GM18907 (cell line): ENCODE data around the gene PCDHB12.
"Not testable (repeated sequence)": the region's sequence is repeated elsewhere in the genome, so short reads cannot be mapped to it uniquely, and the experiment has no call there.

Experiments used
- ATAC-seq: cut with Tn5 transposase; IDR thresholded peaks from one replicate; pipeline ENCODE4 v1.9.1; 2021; ENCODE audit warnings: mild to moderate bottlenecking, moderate library complexity; ENCODE audit not compliant: unreplicated experiment

Gene PCDHB12

DNA sequence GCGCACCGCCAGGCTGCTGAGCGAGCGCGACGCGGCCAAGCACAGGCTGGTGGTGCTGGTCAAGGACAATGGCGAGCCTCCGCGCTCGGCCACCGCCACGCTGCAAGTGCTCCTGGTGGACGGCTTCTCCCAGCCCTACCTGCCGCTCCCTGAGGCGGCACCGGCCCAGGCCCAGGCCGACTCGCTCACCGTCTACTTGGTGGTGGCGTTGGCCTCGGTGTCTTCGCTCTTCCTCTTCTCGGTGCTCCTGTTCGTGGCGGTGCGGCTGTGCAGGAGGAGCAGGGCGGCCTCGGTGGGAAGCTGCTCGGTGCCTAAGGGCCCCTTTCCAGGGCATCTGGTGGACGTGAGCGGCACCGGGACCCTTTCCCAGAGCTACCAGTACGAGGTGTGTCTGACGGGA is 6.9 kb upstream of the PCDHB12 start:
- not testable (repeated sequence) for ATAC-seq

DNA sequence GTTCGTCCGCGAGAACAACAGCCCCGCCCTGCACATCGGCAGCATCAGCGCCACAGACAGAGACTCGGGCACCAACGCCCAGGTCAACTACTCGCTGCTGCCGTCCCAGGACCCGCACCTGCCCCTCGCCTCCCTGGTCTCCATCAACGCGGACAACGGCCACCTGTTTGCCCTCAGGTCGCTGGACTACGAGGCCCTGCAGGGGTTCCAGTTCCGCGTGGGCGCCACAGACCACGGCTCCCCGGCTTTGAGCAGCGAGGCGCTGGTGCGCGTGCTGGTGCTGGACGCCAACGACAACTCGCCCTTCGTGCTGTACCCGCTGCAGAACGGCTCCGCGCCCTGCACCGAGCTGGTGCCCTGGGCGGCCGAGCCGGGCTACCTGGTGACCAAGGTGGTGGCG is 1.8 kb downstream of the PCDHB12 start:
- ATAC-seq = not testable (repeated sequence)

DNA sequence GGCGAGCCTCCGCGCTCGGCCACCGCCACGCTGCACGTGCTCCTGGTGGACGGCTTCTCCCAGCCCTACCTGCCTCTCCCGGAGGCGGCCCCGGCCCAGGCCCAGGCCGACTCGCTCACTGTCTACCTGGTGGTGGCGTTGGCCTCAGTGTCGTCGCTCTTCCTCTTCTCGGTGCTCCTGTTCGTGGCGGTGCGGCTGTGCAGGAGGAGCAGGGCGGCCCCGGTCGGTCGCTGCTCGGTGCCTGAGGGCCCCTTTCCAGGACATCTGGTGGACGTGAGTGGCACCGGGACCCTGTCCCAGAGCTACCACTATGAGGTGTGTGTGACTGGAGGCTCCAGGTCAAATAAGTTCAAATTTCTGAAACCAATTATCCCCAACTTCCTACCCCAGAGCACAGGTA is 2.3 kb downstream of the PCDHB12 start:
- ATAC-seq = not testable (repeated sequence)

DNA sequence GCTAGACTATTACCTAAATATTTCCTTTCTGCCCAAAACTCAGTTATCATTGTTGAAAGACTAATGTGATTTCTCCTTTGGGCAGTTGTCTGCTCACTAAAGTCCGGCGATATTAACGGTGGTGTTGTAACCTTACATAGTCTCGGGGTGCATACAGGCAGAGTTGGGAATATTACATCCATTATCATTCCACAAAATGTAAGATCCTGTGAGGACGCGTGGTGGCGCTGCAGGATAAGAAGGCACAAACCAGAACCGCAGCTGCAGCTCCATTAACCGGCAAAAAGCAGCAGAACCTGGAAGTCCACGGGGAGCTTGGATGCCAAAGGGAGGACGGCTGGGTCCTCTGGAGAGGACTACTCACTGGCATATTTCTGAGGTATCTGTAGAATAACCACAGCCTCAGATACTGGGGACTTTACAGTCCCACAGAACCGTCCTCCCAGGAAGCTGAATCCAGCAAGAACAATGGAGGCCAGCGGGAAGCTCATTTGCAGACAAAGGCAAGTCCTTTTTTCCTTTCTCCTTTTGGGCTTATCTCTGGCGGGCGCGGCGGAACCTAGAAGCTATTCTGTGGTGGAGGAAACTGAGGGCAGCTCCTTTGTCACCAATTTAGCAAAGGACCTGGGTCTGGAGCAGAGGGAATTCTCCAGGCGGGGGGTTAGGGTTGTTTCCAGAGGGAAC is 5.3 kb downstream of the PCDHB12 start, which contains the start of gene PCDHB13:
PCDHB13 (plus strand) TSS at position 264 of the 684 bp plus-strand sequence; CDS start at position 469, 205 bp downstream.
- not testable (repeated sequence) for ATAC-seq

DNA sequence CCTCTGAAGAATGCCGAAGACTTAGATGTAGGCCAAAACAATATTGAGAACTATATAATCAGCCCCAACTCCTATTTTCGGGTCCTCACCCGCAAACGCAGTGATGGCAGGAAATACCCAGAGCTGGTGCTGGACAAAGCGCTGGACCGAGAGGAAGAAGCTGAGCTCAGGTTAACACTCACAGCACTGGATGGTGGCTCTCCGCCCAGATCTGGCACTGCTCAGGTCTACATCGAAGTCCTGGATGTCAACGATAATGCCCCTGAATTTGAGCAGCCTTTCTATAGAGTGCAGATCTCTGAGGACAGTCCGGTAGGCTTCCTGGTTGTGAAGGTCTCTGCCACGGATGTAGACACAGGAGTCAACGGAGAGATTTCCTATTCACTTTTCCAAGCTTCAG is 6.1 kb downstream of the PCDHB12 start:
- not testable (repeated sequence) for ATAC-seq

DNA sequence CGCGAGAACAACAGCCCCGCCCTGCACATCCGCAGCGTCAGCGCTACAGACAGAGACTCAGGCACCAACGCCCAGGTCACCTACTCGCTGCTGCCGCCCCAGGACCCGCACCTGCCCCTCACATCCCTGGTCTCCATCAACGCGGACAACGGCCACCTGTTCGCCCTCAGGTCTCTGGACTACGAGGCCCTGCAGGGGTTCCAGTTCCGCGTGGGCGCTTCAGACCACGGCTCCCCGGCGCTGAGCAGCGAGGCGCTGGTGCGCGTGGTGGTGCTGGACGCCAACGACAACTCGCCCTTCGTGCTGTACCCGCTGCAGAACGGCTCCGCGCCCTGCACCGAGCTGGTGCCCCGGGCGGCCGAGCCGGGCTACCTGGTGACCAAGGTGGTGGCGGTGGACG is 7.0 kb downstream of the PCDHB12 start:
- ATAC-seq = not testable (repeated sequence)

DNA sequence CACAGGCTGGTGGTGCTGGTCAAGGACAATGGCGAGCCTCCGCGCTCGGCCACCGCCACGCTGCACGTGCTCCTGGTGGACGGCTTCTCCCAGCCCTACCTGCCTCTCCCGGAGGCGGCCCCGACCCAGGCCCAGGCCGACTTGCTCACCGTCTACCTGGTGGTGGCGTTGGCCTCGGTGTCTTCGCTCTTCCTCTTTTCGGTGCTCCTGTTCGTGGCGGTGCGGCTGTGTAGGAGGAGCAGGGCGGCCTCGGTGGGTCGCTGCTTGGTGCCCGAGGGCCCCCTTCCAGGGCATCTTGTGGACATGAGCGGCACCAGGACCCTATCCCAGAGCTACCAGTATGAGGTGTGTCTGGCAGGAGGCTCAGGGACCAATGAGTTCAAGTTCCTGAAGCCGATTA is 7.5 kb downstream of the PCDHB12 start:
- not testable (repeated sequence) for ATAC-seq

DNA sequence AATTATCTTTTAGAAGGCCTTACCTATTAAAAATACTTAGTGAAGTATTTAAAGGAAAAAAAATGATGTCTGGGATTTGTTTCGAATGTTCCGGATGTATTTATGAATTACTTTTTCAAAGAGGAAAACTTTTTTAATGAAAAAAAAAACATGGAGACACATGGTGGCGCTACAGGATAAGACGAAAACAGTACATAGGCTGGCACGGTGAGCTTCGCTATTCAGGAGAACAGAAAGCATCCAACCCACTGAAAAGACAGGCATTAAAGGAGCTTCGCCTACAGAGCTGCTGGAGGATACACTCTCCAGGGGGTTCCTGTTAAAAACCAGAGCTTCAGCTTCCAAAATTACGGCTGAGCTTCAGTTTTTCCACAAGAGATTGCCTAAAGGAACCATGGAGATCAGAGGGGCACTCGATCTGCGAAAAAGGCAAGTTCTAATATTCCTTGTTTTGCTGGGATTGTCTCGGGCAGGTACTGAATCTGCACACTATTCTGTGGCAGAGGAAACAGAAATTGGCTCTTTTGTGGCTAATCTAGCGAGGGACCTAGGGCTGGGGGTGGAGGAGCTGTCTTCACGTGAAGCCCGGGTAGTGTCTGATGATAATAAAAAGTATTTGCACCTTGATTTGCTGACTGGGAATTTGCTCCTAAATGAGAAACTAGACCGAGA is 14.7 kb downstream of the PCDHB12 start, which contains the start of gene PCDHB14:
PCDHB14 (plus strand) TSS at position 232 of the 672 bp plus-strand sequence; CDS start at position 395, 163 bp downstream.
- ATAC-seq = no peak

DNA sequence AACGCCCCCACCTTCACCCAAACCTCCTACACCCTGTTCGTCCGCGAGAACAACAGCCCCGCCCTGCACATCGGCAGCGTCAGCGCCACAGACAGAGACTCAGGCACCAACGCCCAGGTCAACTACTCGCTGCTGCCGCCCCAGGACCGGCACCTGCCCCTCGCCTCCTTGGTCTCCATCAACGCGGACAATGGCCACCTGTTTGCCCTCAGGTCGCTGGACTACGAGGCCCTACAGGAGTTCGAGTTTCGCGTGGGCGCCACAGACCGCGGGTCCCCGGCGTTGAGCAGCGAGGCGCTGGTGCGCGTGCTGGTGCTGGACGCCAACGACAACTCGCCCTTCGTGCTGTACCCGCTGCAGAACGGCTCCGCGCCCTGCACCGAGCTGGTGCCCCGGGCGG is 16.3 kb downstream of the PCDHB12 start:
- not testable (repeated sequence) for ATAC-seq

DNA sequence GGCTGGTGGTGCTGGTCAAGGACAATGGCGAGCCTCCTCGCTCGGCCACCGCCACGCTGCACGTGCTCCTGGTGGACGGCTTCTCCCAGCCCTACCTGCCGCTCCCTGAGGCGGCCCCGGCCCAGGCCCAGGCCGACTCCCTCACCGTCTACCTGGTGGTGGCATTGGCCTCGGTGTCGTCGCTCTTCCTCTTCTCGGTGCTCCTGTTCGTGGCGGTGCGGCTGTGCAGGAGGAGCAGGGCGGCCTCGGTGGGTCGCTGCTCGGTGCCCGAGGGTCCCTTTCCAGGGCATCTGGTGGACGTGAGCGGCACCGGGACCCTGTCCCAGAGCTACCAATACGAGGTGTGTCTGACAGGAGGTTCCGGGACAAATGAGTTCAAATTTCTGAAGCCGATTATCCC is 16.9 kb downstream of the PCDHB12 start:
- not testable (repeated sequence) for ATAC-seq

DNA sequence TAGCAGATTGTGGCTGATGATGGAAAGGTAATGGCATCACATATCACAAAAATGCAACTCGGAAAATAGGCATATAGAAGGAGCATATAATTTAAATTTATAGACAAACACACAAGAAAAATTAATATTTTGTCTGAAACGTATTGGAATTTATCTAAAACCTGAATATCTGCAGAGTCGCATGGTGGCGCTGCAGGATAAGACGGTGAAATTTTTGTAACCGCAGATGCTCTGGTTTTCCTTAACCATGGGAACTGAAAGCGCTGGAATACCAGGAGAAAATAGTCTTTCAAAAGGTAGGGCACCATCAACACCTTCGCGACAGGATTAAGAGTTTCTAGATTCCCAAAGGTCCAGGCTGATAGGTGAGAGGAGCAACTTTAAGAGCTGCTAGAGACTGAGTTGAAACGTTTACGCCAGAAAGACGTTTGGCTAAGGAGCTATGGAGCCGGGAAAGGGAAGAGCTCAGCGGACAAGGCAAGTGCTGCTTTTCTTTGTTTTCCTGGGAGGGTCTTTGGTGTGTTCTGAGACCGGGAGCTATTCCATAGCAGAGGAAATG is 25.7 kb downstream of the PCDHB12 start:
- ATAC-seq = no peak

DNA sequence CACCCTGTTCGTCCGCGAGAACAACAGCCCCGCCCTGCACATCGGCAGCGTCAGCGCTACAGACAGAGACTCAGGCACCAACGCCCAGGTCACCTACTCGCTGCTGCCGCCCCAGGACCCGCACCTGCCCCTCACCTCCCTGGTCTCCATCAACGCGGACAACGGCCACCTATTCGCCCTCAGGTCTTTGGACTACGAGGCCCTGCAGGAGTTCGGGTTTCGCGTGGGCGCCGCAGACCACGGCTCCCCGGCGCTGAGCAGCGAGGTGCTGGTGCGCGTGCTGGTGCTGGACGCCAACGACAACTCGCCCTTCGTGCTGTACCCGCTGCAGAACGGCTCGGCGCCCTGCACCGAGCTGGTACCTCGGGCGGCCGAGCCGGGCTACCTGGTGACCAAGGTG is 27.4 kb downstream of the PCDHB12 start:
- ATAC-seq = not testable (repeated sequence)

DNA sequence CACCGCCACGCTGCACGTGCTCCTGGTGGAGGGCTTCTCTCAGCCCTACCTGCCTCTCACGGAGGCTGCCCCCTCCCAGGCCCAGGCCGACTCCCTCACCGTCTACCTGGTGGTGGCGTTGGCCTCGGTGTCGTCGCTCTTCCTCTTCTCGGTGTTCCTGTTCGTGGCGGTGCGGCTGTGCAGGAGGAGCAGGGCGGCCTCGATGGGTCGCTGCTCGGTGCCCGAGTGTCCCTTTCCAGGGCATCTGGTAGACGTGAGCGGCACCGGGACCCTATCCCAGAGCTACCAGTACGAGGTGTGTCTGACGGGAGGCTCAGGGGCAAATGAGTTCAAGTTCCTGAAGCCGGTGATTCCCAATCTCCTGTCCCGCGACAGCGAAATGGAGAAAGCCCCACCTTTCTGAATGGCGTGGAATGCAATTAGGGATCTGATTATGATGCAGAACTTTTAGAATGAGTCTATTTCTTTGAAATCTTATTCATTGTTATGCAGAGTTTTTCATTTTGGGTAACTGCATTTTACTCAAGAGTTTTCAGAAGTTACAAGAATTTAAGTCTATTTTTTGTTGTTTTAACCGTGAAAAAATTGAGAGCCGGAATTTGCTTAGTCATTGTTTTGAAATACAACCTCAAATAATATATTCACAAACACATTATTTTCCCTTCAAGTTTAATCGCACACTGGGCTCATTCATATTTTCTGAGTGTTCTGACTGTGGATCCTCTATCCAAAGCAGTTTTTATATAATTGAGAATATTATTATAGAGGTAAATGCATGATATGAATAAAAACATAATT is 28.2 kb downstream of the PCDHB12 start:
- ATAC-seq = no peak

DNA sequence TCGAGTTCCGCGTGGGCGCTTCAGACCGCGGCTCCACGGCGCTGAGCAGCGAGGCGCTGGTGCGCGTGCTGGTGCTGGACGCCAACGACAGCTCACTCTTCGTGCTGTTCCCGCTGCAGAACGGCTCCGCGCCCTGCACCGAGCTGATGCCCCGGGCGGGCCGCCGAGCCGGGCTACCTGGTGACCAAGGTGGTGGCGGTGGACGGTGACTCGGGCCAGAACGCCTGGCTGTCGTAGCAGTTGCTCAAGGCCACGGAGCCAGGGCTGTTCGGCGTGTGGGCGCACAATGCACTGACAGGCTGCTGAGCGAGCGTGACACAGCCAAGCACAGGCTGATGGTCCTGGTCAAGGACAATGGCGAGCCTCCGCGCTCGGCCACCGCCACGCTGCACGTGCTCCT is 33.0 kb downstream of the PCDHB12 start:
- no peak for ATAC-seq

DNA sequence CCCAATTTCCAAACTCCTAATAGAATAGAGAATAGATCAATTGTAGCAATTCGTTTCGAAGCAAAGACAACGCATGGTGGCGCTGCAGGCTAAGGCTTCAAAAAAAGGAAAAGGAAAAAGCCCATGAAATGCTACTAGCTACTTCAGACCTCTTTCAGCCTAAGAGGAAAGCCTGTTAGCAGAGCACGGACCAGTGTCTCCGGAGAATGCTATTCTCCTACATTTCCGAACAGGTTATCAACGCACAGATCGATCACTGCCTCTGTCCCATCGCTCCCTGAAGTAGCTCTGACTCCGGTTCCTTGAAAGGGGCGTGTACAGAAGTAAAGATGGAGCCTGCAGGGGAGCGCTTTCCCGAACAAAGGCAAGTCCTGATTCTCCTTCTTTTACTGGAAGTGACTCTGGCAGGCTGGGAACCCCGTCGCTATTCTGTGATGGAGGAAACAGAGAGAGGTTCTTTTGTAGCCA is 36.8 kb downstream of the PCDHB12 start, which contains the start of gene PCDHB15:
PCDHB15 (plus strand) TSS at position 146 of the 468 bp plus-strand sequence; CDS start at position 330, 184 bp downstream.
- ATAC-seq = no peak

DNA sequence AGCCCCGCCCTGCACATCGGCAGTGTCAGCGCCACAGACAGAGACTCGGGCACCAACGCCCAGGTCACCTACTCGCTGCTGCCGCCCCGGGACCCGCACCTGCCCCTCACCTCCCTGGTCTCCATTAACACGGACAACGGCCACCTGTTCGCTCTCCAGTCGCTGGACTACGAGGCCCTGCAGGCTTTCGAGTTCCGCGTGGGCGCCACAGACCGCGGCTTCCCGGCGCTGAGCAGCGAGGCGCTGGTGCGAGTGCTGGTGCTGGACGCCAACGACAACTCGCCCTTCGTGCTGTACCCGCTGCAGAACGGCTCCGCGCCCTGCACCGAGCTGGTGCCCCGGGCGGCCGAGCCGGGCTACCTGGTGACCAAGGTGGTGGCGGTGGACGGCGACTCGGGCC is 38.5 kb downstream of the PCDHB12 start:
- not testable (repeated sequence) for ATAC-seq

DNA sequence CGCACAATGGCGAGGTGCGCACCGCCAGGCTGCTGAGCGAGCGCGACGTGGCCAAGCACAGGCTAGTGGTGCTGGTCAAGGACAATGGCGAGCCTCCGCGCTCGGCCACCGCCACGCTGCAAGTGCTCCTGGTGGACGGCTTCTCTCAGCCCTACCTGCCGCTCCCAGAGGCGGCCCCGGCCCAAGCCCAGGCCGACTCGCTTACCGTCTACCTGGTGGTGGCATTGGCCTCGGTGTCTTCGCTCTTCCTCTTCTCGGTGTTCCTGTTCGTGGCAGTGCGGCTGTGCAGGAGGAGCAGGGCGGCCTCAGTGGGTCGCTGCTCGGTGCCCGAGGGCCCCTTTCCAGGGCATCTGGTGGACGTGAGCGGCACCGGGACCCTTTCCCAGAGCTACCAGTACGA is 38.9 kb downstream of the PCDHB12 start:
- not testable (repeated sequence) for ATAC-seq

DNA sequence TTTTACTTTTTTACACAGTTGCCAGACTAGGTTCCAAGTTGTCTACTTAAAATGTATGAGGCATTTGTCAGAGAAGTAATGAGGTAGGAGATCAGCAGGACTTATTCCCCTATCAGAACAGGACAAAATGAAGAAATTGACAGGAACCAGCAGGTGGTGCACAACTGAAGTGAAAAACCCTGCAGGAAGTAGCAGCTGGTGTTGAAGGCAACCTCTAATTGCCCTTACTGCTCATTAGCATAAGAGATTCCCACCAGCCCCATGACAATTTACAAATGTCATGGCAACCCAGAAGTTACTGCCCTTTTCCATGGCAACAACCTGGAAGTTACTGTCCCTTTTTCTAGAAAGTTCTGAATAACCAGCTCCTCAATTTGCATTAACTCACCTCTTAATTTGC is 42.1 kb downstream of the PCDHB12 start:
- ATAC-seq = no peak

DNA sequence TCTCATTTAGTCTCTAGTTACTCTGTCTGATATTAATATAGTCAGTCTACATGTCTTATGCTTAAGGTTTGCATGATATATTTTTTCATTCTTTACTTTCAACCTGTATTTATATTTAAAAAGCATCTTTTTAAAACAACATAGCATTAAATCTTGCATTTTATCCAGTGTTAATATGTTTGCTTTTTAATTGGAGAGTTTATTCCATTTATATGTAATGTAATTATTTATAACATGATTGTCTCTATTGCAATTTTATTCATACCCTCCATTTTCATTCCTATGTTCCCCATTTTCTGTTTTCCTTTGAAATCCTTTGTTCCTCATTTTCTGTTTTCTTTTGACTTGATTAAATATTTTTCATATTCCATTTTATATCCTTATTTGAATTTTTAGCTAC is 49.9 kb downstream of the PCDHB12 start:
- no peak for ATAC-seq

DNA sequence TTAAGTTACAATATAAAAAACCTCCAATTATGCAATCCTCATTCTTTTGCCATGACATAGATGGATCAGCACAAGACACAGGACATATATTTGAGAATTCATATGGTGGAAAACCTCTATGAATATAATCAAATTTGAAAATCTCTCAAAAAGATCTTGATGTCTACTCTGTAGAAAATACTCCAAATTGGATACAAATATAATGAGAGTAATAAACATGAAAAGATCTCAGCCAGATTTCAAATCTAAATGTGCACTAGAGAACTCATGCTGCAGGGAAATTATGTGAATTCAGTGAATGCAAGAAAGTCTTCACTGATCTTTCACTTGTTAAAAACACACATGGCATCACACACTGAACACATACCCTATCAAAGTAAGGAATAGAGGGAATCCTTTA is 50.4 kb downstream of the PCDHB12 start:
- no peak for ATAC-seq
